GM12878 (cell line): ENCODE results near the gene ZBTB5. TPM values are rescaled to one million over a fixed set of nuclear protein-coding genes. Genes with fewer than 3 reads are reported as not detected.
A peak's percentile ranks its signal among the peaks of the same experiment; 100 is the strongest.

Source experiments
- BCL11A ChIP-seq: IDR thresholded peaks from 2 replicates; pipeline ENCODE4 v1.6.1; 2011; ENCODE audit warnings: low read depth, low read length
- CHD1 ChIP-seq: IDR thresholded peaks from 2 replicates; pipeline ENCODE4 v1.6.1; 2012; ENCODE audit warnings: low read depth, low read length, improper control_type of control experiment
- GABPA ChIP-seq: IDR thresholded peaks from 2 replicates; pipeline ENCODE4 v1.6.1; 2014; ENCODE audit warnings: antibody characterized with exemption, low read depth, mild to moderate bottlenecking, inconsistent platforms
- HSF1 ChIP-seq: fragments of 150-350 bp; IDR thresholded peaks from 2 replicates; pipeline ENCODE4 v1.6.1; 2014; ENCODE audit warnings: mild to moderate bottlenecking, low read depth, low read length
- IRF4 ChIP-seq: IDR thresholded peaks from 2 replicates; pipeline ENCODE4 v1.6.1; 2011; ENCODE audit warnings: low read depth, low read length
- KLF5 ChIP-seq: fragments of 450-650 bp; IDR thresholded peaks from 2 replicates; pipeline ENCODE4 v1.6.1; 2014; ENCODE audit warnings: mild to moderate bottlenecking; ENCODE audit not compliant: partially characterized antibody
- LARP7 ChIP-seq: fragments of 450-650 bp; IDR thresholded peaks from 2 replicates; pipeline ENCODE4 v1.6.1; 2017; ENCODE audit warnings: mild to moderate bottlenecking
- NFXL1 ChIP-seq: fragments of 450-650 bp; IDR thresholded peaks from 2 replicates; pipeline ENCODE4 v1.6.1; 2017; ENCODE audit warnings: antibody characterized with exemption, mild to moderate bottlenecking, borderline replicate concordance
- PAX8 ChIP-seq: fragments of 450-650 bp; IDR thresholded peaks from 2 replicates; pipeline ENCODE4 v1.6.1; 2017; ENCODE audit warnings: mild to moderate bottlenecking, moderate library complexity
- PBX3 ChIP-seq: IDR thresholded peaks from 2 replicates; pipeline ENCODE4 v1.6.1; 2011; ENCODE audit warnings: mild to moderate bottlenecking, low read depth, low read length, moderate library complexity; ENCODE audit not compliant: insufficient replicate concordance
- RAD51 ChIP-seq: fragments of 450-650 bp; IDR thresholded peaks from 2 replicates; pipeline ENCODE4 v1.6.1; 2016; ENCODE audit warnings: moderate library complexity, mild to moderate bottlenecking, inconsistent platforms
- RB1 ChIP-seq: fragments of 450-650 bp; formaldehyde crosslinking; IDR thresholded peaks from 2 replicates; pipeline ENCODE4 v1.6.1; 2017; ENCODE audit warnings: mild to moderate bottlenecking, borderline replicate concordance
- RBBP5 ChIP-seq: fragments of 200-600 bp; sonication (generic); conservative IDR thresholded peaks from 2 replicates; pipeline ENCODE4 v1.6.1; 2016
- RFX5 ChIP-seq: IDR thresholded peaks from 2 replicates; pipeline ENCODE4 v1.6.1; 2011; ENCODE audit warnings: low read depth, low read length, improper control_type of control experiment
- SPI1 ChIP-seq: IDR thresholded peaks from 2 replicates; pipeline ENCODE4 v1.6.1; 2011; ENCODE audit warnings: low read depth, mild to moderate bottlenecking, low read length, moderate library complexity, borderline replicate concordance; ENCODE audit not compliant: insufficient read depth
- SREBF1 ChIP-seq: IDR thresholded peaks from 2 replicates; pipeline ENCODE4 v1.6.1; 2012; ENCODE audit warnings: mild to moderate bottlenecking, low read length
- YBX1 ChIP-seq: fragments of 450-650 bp; IDR thresholded peaks from 2 replicates; pipeline ENCODE4 v1.6.1; 2016; ENCODE audit warnings: antibody characterized with exemption
- ZNF24 ChIP-seq: fragments of 450-650 bp; IDR thresholded peaks from 2 replicates; pipeline ENCODE4 v1.6.1; 2017; ENCODE audit warnings: antibody characterized with exemption, mild to moderate bottlenecking
- ZNF592 ChIP-seq: fragments of 450-650 bp; IDR thresholded peaks from 2 replicates; pipeline ENCODE4 v1.6.1; 2017; ENCODE audit warnings: mild to moderate bottlenecking, moderate library complexity
- ZSCAN29 ChIP-seq: fragments of 450-650 bp; IDR thresholded peaks from 2 replicates; pipeline ENCODE4 v1.6.1; 2017; ENCODE audit warnings: mild to moderate bottlenecking, moderate library complexity
- polyA plus RNA-seq, 11 experiments: library from polyadenylated mRNA; depleted of rRNA in 4 of 11; unstranded in 6 of 11; stranded (reverse) in 5 of 11; fragments of >200 nt; fragmentation: Nextera tagmentation in 4 of 11; fragmentation: Illumina TruSeq in 1 of 11; extraction: Ambion mirVana in 4 of 11; extraction: Trizol in 1 of 11; gene quantifications; 1 replicate in 1 of 11; 2 replicates in 10 of 11; pipeline versions ENCODE4 v1.2.1 to v1.2.3, GENCODE V29; 2011 to 2016; ENCODE audit warnings: inconsistent platforms in 2 of 11, missing spikeins in 2 of 11, low read depth in 1 of 11
- total RNA-seq, 4 experiments: library from RNA; depleted of rRNA in 3 of 4; stranded (reverse); fragments of >200 nt in 3 of 4; fragmentation: Illumina TruSeq in 1 of 4; extraction: Trizol in 1 of 4; gene quantifications; 2 replicates each; pipeline versions ENCODE4 v1.2.1 to v1.2.3, GENCODE V29; 2013 to 2021
- TF ChIP-seq, protein P1 (sequence below), 3 experiments: IDR thresholded peaks in 2 of 3; conservative IDR thresholded peaks in 1 of 3; 2 replicates each; pipeline ENCODE4 v1.5.1; 2011; ENCODE audit warnings: low read depth in 3 of 3, low read length in 3 of 3, mild to moderate bottlenecking in 3 of 3, control low read depth in 2 of 3, moderate library complexity in 2 of 3, inconsistent platforms in 1 of 3, mixed read lengths in 1 of 3; ENCODE audit not compliant: control insufficient read depth in 2 of 3, insufficient read depth in 1 of 3; ENCODE audit errors: extremely low read depth in 1 of 3
- TF ChIP-seq, protein P2 (sequence below): IDR thresholded peaks from 2 replicates; pipeline ENCODE4 v1.6.1; 2012; ENCODE audit warnings: low read depth, low read length, improper control_type of control experiment

Gene ZBTB5
- total and polyA plus RNA-seq, 10 of the 15 experiments (the other 5 are each of a cell fraction or from before 2014, with no cell fraction given), result 1.4 to 32.5 (median 12.1) TPM

GRCh38 chr9:37390759-37391158, 74.5 kb downstream of the ZBTB5 start (continued):
- TF ChIP-seq, protein P1, sequence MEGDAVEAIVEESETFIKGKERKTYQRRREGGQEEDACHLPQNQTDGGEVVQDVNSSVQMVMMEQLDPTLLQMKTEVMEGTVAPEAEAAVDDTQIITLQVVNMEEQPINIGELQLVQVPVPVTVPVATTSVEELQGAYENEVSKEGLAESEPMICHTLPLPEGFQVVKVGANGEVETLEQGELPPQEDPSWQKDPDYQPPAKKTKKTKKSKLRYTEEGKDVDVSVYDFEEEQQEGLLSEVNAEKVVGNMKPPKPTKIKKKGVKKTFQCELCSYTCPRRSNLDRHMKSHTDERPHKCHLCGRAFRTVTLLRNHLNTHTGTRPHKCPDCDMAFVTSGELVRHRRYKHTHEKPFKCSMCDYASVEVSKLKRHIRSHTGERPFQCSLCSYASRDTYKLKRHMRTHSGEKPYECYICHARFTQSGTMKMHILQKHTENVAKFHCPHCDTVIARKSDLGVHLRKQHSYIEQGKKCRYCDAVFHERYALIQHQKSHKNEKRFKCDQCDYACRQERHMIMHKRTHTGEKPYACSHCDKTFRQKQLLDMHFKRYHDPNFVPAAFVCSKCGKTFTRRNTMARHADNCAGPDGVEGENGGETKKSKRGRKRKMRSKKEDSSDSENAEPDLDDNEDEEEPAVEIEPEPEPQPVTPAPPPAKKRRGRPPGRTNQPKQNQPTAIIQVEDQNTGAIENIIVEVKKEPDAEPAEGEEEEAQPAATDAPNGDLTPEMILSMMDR (IDR thresholded peaks at IDR 0.05 in 2 of 3, conservative IDR thresholded peaks at IDR 0.05 in 1 of 3; ENCODE audit: control insufficient read depth in 2 of 3, extremely low read depth in 1 of 3, insufficient read depth in 1 of 3, low read depth in 3 of 3, low read length in 3 of 3), result peak; percentile 76 to 90 (median 77)
- TF ChIP-seq NFXL1 (no peak), SREBF1 (no peak), RFX5 (no peak), PAX8 (no peak), RBBP5 (no peak), SPI1 (peak; percentile 33; the same call in 1 of the 2 replicates), RB1 (no peak), ZSCAN29 (no peak), GABPA (no peak), ZNF24 (no peak), HSF1 (no peak), CHD1 (no peak), KLF5 (no peak), PBX3 (peak; percentile 30), RAD51 (peak; percentile 47; the same call in 1 of the 2 replicates), LARP7 (no peak), BCL11A (0 out of 2 replicates have a peak, but pooled peaks have one; percentile 27), YBX1 (no peak), ZNF592 (0 out of 2 replicates have a peak, but pooled peaks have one; percentile 14), IRF4 (peak; percentile 84)
- TF ChIP-seq, protein P2, sequence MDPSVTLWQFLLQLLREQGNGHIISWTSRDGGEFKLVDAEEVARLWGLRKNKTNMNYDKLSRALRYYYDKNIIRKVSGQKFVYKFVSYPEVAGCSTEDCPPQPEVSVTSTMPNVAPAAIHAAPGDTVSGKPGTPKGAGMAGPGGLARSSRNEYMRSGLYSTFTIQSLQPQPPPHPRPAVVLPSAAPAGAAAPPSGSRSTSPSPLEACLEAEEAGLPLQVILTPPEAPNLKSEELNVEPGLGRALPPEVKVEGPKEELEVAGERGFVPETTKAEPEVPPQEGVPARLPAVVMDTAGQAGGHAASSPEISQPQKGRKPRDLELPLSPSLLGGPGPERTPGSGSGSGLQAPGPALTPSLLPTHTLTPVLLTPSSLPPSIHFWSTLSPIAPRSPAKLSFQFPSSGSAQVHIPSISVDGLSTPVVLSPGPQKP, result no peak
